GM23248 (cell line): ENCODE measurements around the gene CAMK1.

Experiments used
- EZH2 ChIP-seq: fragments of 200-600 bp; sonication (generic); IDR thresholded peaks from 2 replicates; pipeline ENCODE4 v1.6.1; 2018; ENCODE audit warnings: antibody characterized with exemption, mild to moderate bottlenecking; ENCODE audit not compliant: insufficient read depth, poor library complexity, severe bottlenecking
- EZH2phosphoT487 ChIP-seq: fragments of 200-600 bp; sonication (generic); IDR thresholded peaks from 2 replicates; pipeline ENCODE4 v1.6.1; 2018; ENCODE audit warnings: antibody characterized with exemption, moderate library complexity, mild to moderate bottlenecking, low read depth; ENCODE audit not compliant: insufficient read depth

- TF ChIP-seq EZH2 (no peak), EZH2phosphoT487 (no peak)
Observed at GRCh38 chr3:9779721-9780457, 10.1 kb upstream of the CAMK1 start.
